K562 (cell line): ENCODE results near the gene SLC24A3. TPM values are rescaled to one million over a fixed set of nuclear protein-coding genes. Genes with fewer than 3 reads are reported as not detected.

Experiments
- ATAC-seq: fragments of 200-7000 bp; cut with Tn5 transposase; 3 replicates; pipeline ENCODE4 v1.9.1; 2020; ENCODE audit warnings: moderate library complexity
- BruUV-seq: library from RNA; stranded (reverse); fragments of 400-500 nt; replicated peaks from 2 replicates; lab custom pipeline; 2021; lab: Mats Ljungman, UMichigan
- CTCF ChIA-PET: fragments of 300-600 bp; formaldehyde crosslinking; extraction: SDS; loops from one replicate; lab custom pipeline; 2021; ENCODE audit warnings: low intra/inter-chr PET ratio; lab: Yijun Ruan, JAX
- POLR2A ChIA-PET: fragments of 300-600, 350-650 bp; sonication (Branson Sonifier 250); formaldehyde crosslinking; extraction: SDS; loops from one replicate; lab custom pipeline; 2021; ENCODE audit warnings: antibody characterized with exemption, inconsistent platforms; lab: Yijun Ruan, JAX
- DNase-seq, 4 experiments: peaks; one replicate each; pipeline versions ENCODE4 v3.0.0 to v3.0.0-alpha.2; 2011 to 2018; ENCODE audit warnings: low spot score in 3 of 4, mixed read lengths in 3 of 4; ENCODE audit errors: extremely low read depth in 1 of 4
- FAIRE-seq: peaks from 2 replicates; lab custom pipeline; 2011; peaks lifted over from hg19 to GRCh38; lab: Jason Lieb, UNC
- H2AFZ ChIP-seq: 2 replicates; pipeline ENCODE4 v1.6.0; 2011; ENCODE audit warnings: low read depth, low read length, control low read depth, inconsistent platforms
- H3K27ac ChIP-seq: fragments of 200-600 bp; 3 replicates; pipeline ENCODE4 v1.8.0; 2011; ENCODE audit warnings: low read depth, mild to moderate bottlenecking, control low read depth, inconsistent platforms, low read length, moderate library complexity, mixed read lengths; ENCODE audit errors: extremely low read depth
- H3K27me3 ChIP-seq, 2 experiments: fragments of 300-600 bp in 1 of 2; 2 replicates in 1 of 2; 3 replicates in 1 of 2; pipeline versions ENCODE4 v1.6.0 to v1.8.0; 2011; ENCODE audit warnings: inconsistent platforms in 2 of 2, low read length in 2 of 2, mild to moderate bottlenecking in 1 of 2, mixed read lengths in 1 of 2, moderate library complexity in 1 of 2; ENCODE audit not compliant: control insufficient read depth in 2 of 2, insufficient read depth in 2 of 2
- H3K36me3 ChIP-seq: fragments of 300-600 bp; 3 replicates; pipeline ENCODE4 v1.8.0; 2011; ENCODE audit warnings: mild to moderate bottlenecking, low read length, inconsistent platforms; ENCODE audit not compliant: control insufficient read depth, insufficient read depth
- H3K4me1 ChIP-seq, 2 experiments: fragments of 200-600 bp in 1 of 2; replicated peaks in 1 of 2; 2 replicates in 1 of 2; 3 replicates in 1 of 2; pipeline versions ENCODE4 v1.5.1 to v1.8.0; 2011; ENCODE audit warnings: inconsistent platforms in 2 of 2, low read length in 2 of 2, mild to moderate bottlenecking in 1 of 2, mixed read lengths in 1 of 2, moderate library complexity in 1 of 2; ENCODE audit not compliant: control insufficient read depth in 2 of 2, insufficient read depth in 2 of 2
- H3K4me2 ChIP-seq: 2 replicates; pipeline ENCODE4 v1.6.1; 2011; ENCODE audit warnings: low read length, control low read depth, inconsistent platforms, mixed read lengths; ENCODE audit not compliant: insufficient read depth
- H3K4me3 ChIP-seq: fragments of 200-600 bp; sonication (generic), shearing (Covaris generic); 2 replicates; pipeline ENCODE4 v1.5.1; 2016; ENCODE audit warnings: control low read depth, inconsistent platforms
- H3K79me2 ChIP-seq: fragments of 200-600 bp; 3 replicates; pipeline ENCODE4 v1.8.0; 2011; ENCODE audit warnings: low read length, inconsistent platforms; ENCODE audit not compliant: control insufficient read depth, insufficient read depth
- H3K9ac ChIP-seq, 2 experiments: 2 replicates each; pipeline versions ENCODE4 v1.6.0 to v1.6.1; 2011; ENCODE audit warnings: low read depth in 2 of 2, low read length in 2 of 2, control low read depth in 1 of 2, inconsistent platforms in 1 of 2, mild to moderate bottlenecking in 1 of 2, mixed read lengths in 1 of 2; ENCODE audit not compliant: insufficient read depth in 1 of 2
- H3K9me1 ChIP-seq: one replicate; pipeline ENCODE4 v1.6.0; 2011; ENCODE audit warnings: inconsistent platforms, mild to moderate bottlenecking, low read length, moderate library complexity; ENCODE audit not compliant: control insufficient read depth, insufficient read depth
- H3K9me3 ChIP-seq: replicated peaks from 2 replicates; pipeline ENCODE4 v1.5.1; 2011; ENCODE audit warnings: low read depth, low read length, inconsistent platforms; ENCODE audit not compliant: control insufficient read depth, insufficient read depth
- H4K20me1 ChIP-seq: replicated peaks from 2 replicates; pipeline ENCODE4 v1.6.1; 2011; ENCODE audit warnings: low read length, inconsistent platforms, mixed read lengths; ENCODE audit not compliant: control insufficient read depth, insufficient read depth
- CREM ChIP-seq: IDR thresholded peaks from 2 replicates; pipeline ENCODE4 v1.6.1; 2014; ENCODE audit warnings: antibody characterized with exemption, low read depth
- DDX20 ChIP-seq: fragments of 450-650 bp; IDR thresholded peaks from 2 replicates; pipeline ENCODE4 v1.6.1; 2016; ENCODE audit warnings: missing genetic modification characterization, low read depth, mild to moderate bottlenecking, missing compliant biosample characterization, moderate library complexity
- DMBX1 ChIP-seq: fragments of 250-450 bp; sonication (Bioruptor Pico); IDR thresholded peaks from 2 replicates; pipeline ENCODE4 v1.8.0; 2022; ENCODE audit warnings: inconsistent platforms, mild to moderate bottlenecking, moderate library complexity, borderline replicate concordance
- ETV5 ChIP-seq: sonication (generic); formaldehyde crosslinking; IDR thresholded peaks from 2 replicates; pipeline ENCODE4 v1.4.0; 2020; ENCODE audit warnings: low read depth, mild to moderate bottlenecking, missing genetic modification reagents
- HDAC6 ChIP-seq: IDR thresholded peaks from 2 replicates; pipeline ENCODE4 v1.6.1; 2012; ENCODE audit warnings: low read depth, mild to moderate bottlenecking, control low read depth, inconsistent platforms, low read length, moderate library complexity
- NR1H2 ChIP-seq: sonication (generic); formaldehyde crosslinking; IDR thresholded peaks from 2 replicates; pipeline ENCODE4 v1.4.0; 2020; ENCODE audit warnings: mild to moderate bottlenecking, missing genetic modification reagents
- PPARD ChIP-seq: fragments of 250-450 bp; sonication (Bioruptor Pico); IDR thresholded peaks from 2 replicates; pipeline ENCODE4 v1.8.0; 2022; ENCODE audit warnings: inconsistent platforms, mild to moderate bottlenecking, moderate library complexity
- ZNF583 ChIP-seq: fragments of 250-450 bp; sonication (Bioruptor Pico); IDR thresholded peaks from 2 replicates; pipeline ENCODE4 v1.4.0; 2020
- WGBS: fragments of 100-300 bp; shearing (Covaris generic); methylation state at CpG from one replicate; pipeline ENCODE4 v1.1.6; 2016; ENCODE audit warnings: low coverage, mixed read lengths; ENCODE audit not compliant: insufficient coverage; ENCODE audit errors: missing lambda C conversion rate; 5-methylcytosine and 5-hydroxymethylcytosine counted together
- in situ Hi-C: fragments of 300-500 bp; cut with MboI; formaldehyde crosslinking; loops from 4 replicates; pipeline ENCODE4 v1.15.0; 2018; ENCODE audit warnings: inconsistent platforms, mixed read lengths
- intact Hi-C: fragments of 100-400 bp; cut with micrococcal nuclease; formaldehyde crosslinking; loops from 2 replicates; pipeline ENCODE4 v1.14.2; 2022
- polyA plus RNA-seq, 8 experiments: library from polyadenylated mRNA; depleted of rRNA in 4 of 8; stranded (reverse) in 5 of 8; unstranded in 3 of 8; fragments of >200 nt; fragmentation: Nextera tagmentation in 2 of 8; fragmentation: Illumina TruSeq in 1 of 8; extraction: Ambion mirVana in 2 of 8; extraction: Trizol in 1 of 8; gene quantifications; 2 replicates each; pipeline versions ENCODE4 v1.2.1 to v1.2.3, GENCODE V29; 2011 to 2014; ENCODE audit warnings: inconsistent platforms in 1 of 8, missing spikeins in 1 of 8
- total RNA-seq, 7 experiments: library from RNA; depleted of rRNA in 6 of 7; stranded (reverse); fragments of >200 nt in 6 of 7; fragmentation: Illumina TruSeq in 2 of 7; extraction: Trizol in 2 of 7; gene quantifications; 2 replicates each; pipeline versions ENCODE4 v1.2.1 to v1.2.3, GENCODE V29; 2011 to 2021; ENCODE audit warnings: low replicate concordance in 1 of 7
- TF ChIP-seq, protein P1 (sequence below): fragments of 250-450 bp; sonication (Bioruptor Pico); IDR thresholded peaks from 2 replicates; pipeline ENCODE4 v1.5.0; 2020; ENCODE audit warnings: mild to moderate bottlenecking
- TF ChIP-seq, protein P2 (sequence below): fragments of 250-450 bp; sonication (Bioruptor Pico); IDR thresholded peaks from 2 replicates; pipeline ENCODE4 v1.5.0; 2021
- TF ChIP-seq, protein P3 (sequence below): sonication (generic); formaldehyde crosslinking; IDR thresholded peaks from 2 replicates; pipeline ENCODE4 v1.8.0; 2023; ENCODE audit warnings: mild to moderate bottlenecking, missing genetic modification reagents
- TF ChIP-seq, protein P4 (sequence below): fragments of 450-650 bp; formaldehyde crosslinking; IDR thresholded peaks from 2 replicates; pipeline ENCODE4 v1.4.0; 2020; ENCODE audit warnings: mild to moderate bottlenecking, moderate library complexity

Gene SLC24A3
- total and polyA plus RNA-seq, 9 of the 15 experiments (the other 6 are each of a cell fraction or from before 2014, with no cell fraction given) = not detected

DNA sequence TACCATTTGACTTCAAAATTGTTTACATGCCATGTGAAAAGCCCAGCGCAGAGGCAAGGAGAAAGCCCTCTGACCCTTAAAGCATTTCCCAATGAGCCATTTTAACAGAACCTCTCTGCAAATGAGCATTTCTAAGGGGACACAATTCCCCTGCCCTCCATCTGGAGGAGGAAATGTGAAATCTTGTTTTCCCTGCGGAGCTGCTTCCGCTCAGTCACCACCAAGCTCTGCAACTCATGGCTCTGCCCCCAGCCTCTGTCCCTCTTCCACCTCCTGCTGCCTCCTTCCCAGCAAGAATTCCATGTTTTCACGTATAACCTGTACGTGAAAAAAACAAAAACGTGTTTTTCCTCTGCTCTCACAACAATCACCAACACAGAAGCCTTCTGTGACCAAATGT is 557.9 kb downstream of the SLC24A3 start (continued):
- TF ChIP-seq, protein P1, sequence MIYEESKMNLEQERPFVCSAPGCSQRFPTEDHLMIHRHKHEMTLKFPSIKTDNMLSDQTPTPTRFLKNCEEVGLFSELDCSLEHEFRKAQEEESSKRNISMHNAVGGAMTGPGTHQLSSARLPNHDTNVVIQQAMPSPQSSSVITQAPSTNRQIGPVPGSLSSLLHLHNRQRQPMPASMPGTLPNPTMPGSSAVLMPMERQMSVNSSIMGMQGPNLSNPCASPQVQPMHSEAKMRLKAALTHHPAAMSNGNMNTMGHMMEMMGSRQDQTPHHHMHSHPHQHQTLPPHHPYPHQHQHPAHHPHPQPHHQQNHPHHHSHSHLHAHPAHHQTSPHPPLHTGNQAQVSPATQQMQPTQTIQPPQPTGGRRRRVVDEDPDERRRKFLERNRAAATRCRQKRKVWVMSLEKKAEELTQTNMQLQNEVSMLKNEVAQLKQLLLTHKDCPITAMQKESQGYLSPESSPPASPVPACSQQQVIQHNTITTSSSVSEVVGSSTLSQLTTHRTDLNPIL (CRISPR knock-in tag) = no peak
- TF ChIP-seq CREM = no peak
- no peak for TF ChIP-seq ZNF583 (CRISPR knock-in tag)
- TF ChIP-seq NR1H2 (CRISPR knock-in tag) = no peak
- no peak for TF ChIP-seq DMBX1
- no peak for TF ChIP-seq PPARD

DNA sequence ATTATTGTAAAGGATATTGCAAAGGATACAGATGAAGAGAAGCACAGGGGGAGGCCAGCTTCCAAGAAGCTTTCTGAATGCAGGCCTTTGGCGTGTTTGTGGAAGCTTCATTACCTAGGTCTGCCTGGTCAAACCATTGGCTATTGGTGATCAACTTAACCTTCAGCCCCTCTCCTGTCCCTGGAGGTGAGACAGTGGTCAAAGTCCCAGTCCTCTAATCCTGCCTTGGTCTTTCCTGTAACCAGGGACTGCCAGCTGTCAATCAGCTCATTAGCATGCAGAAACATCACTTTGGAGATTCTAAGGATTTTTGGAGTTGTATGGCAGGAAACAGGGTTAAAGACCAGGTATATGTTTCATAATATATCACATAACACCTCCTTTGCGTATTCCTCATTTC is 558.6 kb downstream of the SLC24A3 start:
- Histone ChIP-seq H3K4me3 (no peak overlapping the region), H3K4me1 (no peaks in the 10 kb centered on the region), H3K79me2 (no peaks in the 10 kb centered on the region), H3K9me3 (no peaks in the 10 kb centered on the region), H3K9me1 (no peaks in the 10 kb centered on the region), H4K20me1 (0 out of 2 replicates have a peak, but pooled peaks cover 4% of the 10 kb centered on the region), H3K9ac (no peak overlapping the region), H2AFZ (no peak overlapping the region), H3K4me2 (no peak overlapping the region), H3K36me3 (no peaks in the 10 kb centered on the region), H3K27ac (no peak overlapping the region), H3K27me3 (peaks cover 0 to 5% of the 10 kb centered on the region in 2 experiments; a peak in 2 of 5 replicates)
- WGBS = 0% methylated on average over 2 of the region's 2 CpGs
- intact Hi-C loops = no loop called here
- POLR2A ChIA-PET = no interaction called here
- BruUV-seq = no TSS peak
- in situ Hi-C loops = no loop called here
- FAIRE-seq = no peak
- DNase-seq = no peak
- CTCF ChIA-PET = no interaction called here
- TF ChIP-seq HDAC6 (no peak), DDX20 (tag) (no peak), ETV5 (no peak)
- TF ChIP-seq, protein P2, sequence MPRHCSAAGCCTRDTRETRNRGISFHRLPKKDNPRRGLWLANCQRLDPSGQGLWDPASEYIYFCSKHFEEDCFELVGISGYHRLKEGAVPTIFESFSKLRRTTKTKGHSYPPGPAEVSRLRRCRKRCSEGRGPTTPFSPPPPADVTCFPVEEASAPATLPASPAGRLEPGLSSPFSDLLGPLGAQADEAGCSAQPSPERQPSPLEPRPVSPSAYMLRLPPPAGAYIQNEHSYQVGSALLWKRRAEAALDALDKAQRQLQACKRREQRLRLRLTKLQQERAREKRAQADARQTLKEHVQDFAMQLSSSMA (CRISPR knock-in tag) = no peak
- TF ChIP-seq, protein P3, sequence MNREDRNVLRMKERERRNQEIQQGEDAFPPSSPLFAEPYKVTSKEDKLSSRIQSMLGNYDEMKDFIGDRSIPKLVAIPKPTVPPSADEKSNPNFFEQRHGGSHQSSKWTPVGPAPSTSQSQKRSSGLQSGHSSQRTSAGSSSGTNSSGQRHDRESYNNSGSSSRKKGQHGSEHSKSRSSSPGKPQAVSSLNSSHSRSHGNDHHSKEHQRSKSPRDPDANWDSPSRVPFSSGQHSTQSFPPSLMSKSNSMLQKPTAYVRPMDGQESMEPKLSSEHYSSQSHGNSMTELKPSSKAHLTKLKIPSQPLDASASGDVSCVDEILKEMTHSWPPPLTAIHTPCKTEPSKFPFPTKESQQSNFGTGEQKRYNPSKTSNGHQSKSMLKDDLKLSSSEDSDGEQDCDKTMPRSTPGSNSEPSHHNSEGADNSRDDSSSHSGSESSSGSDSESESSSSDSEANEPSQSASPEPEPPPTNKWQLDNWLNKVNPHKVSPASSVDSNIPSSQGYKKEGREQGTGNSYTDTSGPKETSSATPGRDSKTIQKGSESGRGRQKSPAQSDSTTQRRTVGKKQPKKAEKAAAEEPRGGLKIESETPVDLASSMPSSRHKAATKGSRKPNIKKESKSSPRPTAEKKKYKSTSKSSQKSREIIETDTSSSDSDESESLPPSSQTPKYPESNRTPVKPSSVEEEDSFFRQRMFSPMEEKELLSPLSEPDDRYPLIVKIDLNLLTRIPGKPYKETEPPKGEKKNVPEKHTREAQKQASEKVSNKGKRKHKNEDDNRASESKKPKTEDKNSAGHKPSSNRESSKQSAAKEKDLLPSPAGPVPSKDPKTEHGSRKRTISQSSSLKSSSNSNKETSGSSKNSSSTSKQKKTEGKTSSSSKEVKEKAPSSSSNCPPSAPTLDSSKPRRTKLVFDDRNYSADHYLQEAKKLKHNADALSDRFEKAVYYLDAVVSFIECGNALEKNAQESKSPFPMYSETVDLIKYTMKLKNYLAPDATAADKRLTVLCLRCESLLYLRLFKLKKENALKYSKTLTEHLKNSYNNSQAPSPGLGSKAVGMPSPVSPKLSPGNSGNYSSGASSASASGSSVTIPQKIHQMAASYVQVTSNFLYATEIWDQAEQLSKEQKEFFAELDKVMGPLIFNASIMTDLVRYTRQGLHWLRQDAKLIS (CRISPR knock-in tag) = no peak
- TF ChIP-seq, protein P4, sequence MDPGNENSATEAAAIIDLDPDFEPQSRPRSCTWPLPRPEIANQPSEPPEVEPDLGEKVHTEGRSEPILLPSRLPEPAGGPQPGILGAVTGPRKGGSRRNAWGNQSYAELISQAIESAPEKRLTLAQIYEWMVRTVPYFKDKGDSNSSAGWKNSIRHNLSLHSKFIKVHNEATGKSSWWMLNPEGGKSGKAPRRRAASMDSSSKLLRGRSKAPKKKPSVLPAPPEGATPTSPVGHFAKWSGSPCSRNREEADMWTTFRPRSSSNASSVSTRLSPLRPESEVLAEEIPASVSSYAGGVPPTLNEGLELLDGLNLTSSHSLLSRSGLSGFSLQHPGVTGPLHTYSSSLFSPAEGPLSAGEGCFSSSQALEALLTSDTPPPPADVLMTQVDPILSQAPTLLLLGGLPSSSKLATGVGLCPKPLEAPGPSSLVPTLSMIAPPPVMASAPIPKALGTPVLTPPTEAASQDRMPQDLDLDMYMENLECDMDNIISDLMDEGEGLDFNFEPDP = no peak
- no peak for ATAC-seq
